CD8-positive, alpha-beta memory T cell (primary cell): Measurements from ENCODE around the gene SEMA4D. TPM values are rescaled to one million over a fixed set of nuclear protein-coding genes. Genes with fewer than 3 reads are reported as not detected.
A peak's percentile ranks its signal among the peaks of the same experiment; 100 is the strongest.

Experiments
- CTCF ChIA-PET: fragments of 350-600 bp; sonication (Branson Sonifier 250); formaldehyde crosslinking; loops from one replicate; lab custom pipeline; 2021; ENCODE audit warnings: antibody characterized with exemption; lab: Charles Lee
- POLR2A ChIA-PET: fragments of 350-600 bp; sonication (Branson Sonifier 250); formaldehyde crosslinking; loops from one replicate; lab custom pipeline; 2021; ENCODE audit warnings: antibody characterized with exemption; lab: Charles Lee
- DNase-seq, 5 donors: peaks; one replicate each; pipeline versions ENCODE4 v3.0.0 to v3.0.0-alpha.2; 2020 to 2022; ENCODE audit warnings: mixed read lengths in 1 of 5
- H3K27ac ChIP-seq: one replicate; pipeline ENCODE4 v1.7.0; 2013; ENCODE audit warnings: low read depth, mild to moderate bottlenecking, low read length, moderate library complexity
- H3K27me3 ChIP-seq: 2 replicates; pipeline ENCODE4 v1.7.0; 2013; ENCODE audit warnings: low read length, mild to moderate bottlenecking; ENCODE audit not compliant: insufficient read depth, poor library complexity, severe bottlenecking
- H3K36me3 ChIP-seq: 2 replicates; pipeline ENCODE4 v1.7.0; 2013; ENCODE audit warnings: mild to moderate bottlenecking, low read length, moderate library complexity; ENCODE audit not compliant: insufficient read depth
- H3K4me1 ChIP-seq: 2 replicates; pipeline ENCODE4 v1.7.0; 2013; ENCODE audit warnings: mild to moderate bottlenecking, low read length, moderate library complexity; ENCODE audit not compliant: insufficient read depth
- H3K4me3 ChIP-seq: 2 replicates; pipeline ENCODE4 v1.7.0; 2013; ENCODE audit warnings: mild to moderate bottlenecking, low read length
- H3K9me3 ChIP-seq: 2 replicates; pipeline ENCODE4 v1.7.0; 2013; ENCODE audit warnings: mild to moderate bottlenecking, low read length
- H3K27ac Mint-ChIP-seq, 8 donors: one replicate each; pipeline ENCODE4 v1.8.0; 2020 to 2021; ENCODE audit warnings: mixed read lengths in 8 of 8, mild to moderate bottlenecking in 6 of 8, inconsistent platforms in 3 of 8, moderate library complexity in 3 of 8
- H3K27me3 Mint-ChIP-seq, 2 donors: one replicate each; pipeline ENCODE4 v1.8.0; 2020 to 2021; ENCODE audit warnings: mixed read lengths in 2 of 2, mild to moderate bottlenecking in 1 of 2, moderate library complexity in 1 of 2
- H3K36me3 Mint-ChIP-seq, 3 donors: one replicate each; pipeline ENCODE4 v1.8.0; 2020 to 2021; ENCODE audit warnings: mixed read lengths in 3 of 3, inconsistent platforms in 1 of 3, mild to moderate bottlenecking in 1 of 3
- H3K4me1 Mint-ChIP-seq, 3 donors: one replicate each; pipeline ENCODE4 v1.8.0; 2020 to 2021; ENCODE audit warnings: mixed read lengths in 3 of 3, inconsistent platforms in 1 of 3, mild to moderate bottlenecking in 1 of 3
- H3K4me3 Mint-ChIP-seq, 7 donors: one replicate each; pipeline ENCODE4 v1.8.0; 2020 to 2021; ENCODE audit warnings: mixed read lengths in 7 of 7, mild to moderate bottlenecking in 6 of 7, moderate library complexity in 4 of 7, inconsistent platforms in 2 of 7
- H3K9me3 Mint-ChIP-seq, 5 donors: one replicate each; pipeline ENCODE4 v1.8.0; 2020 to 2022; ENCODE audit warnings: mixed read lengths in 5 of 5, mild to moderate bottlenecking in 3 of 5, moderate library complexity in 2 of 5, inconsistent platforms in 1 of 5
- polyA plus RNA-seq: library from polyadenylated mRNA; unstranded; fragments of 300-500 nt; fragmentation: Illumina TruSeq; gene quantifications from one replicate; pipeline ENCODE4 v1.2.3, GENCODE V29; 2021
- total RNA-seq, 2 experiments: library from RNA; stranded (reverse); gene quantifications; one replicate each; pipeline ENCODE4 v1.2.3, GENCODE V29; 2021

SEMA4D gene
- total and polyA plus RNA-seq, 3 experiments from 2014 or later, result 227 to 243 (median 238) TPM

- Mint-ChIP-seq H3K27ac (peak overlapping the region in 3 of 8 donors; percentile 34 to 41 (median 39)), H3K9me3 (no peaks in the 10 kb centered on the region), H3K4me3 (no peak overlapping the region), H3K27me3 (peaks cover 0 to 3% of the 10 kb centered on the region in 2 donors), H3K36me3 (peaks cover 3 to 99% (median 24%) of the 10 kb centered on the region in 3 donors), H3K4me1 (peaks cover 2 to 9% (median 8%) of the 10 kb centered on the region in 3 donors)
- DNase-seq, result no peak
- Histone ChIP-seq H3K4me1 (no peaks in the 10 kb centered on the region), H3K4me3 (no peak overlapping the region), H3K9me3 (no peaks in the 10 kb centered on the region), H3K27ac (no peak overlapping the region), H3K27me3 (no peaks in the 10 kb centered on the region), H3K36me3 (peaks cover 97% of the 10 kb centered on the region)
- ChIA-PET POLR2A (no interaction called here), CTCF (interaction anchor here (1.0 to 3.8 kb wide), 3 partner anchors 64 to 189 kb away, joined by 3 to 13 read pairs (median 3); no protein-coding TSS in a partner anchor)
Observed at GRCh38 chr9:89388084-89388867, 109.6 kb downstream of the SEMA4D start.

DNA sequence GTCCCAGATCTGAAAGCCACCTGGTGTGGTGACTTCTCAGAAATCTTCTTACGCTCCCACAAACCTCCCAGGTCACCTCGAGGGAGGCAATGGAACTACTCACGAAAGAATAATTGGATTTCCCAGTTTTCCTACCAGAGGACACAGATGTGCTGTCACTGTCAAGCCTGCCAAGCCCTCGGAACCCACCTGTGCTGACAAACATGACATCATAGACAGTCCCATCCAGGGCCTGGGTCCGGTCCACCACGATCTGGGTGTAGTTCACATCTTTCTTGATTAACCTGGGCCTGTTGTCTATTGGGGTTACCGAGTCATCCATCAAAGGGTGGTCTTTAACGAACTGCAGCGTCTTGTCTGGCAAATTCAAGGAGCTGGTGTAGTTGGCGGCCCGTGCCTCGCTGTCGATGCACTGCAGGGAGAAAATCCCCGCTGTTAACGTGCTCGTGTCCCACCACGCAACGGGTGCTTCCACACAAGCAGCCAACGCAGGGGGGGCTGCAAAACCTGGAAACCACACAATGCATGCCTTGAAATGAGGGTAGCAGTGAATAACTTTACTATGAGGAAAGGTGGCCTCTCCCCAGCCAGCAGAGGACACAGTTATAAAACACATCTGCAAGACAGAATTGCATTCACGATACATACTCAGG lies 110.6 kb downstream of the SEMA4D start:
- H3K27ac ChIP-seq, result no peak overlapping the region
- peaks cover 0 to 4% of the 10 kb centered on the region in 2 donors for H3K27me3 Mint-ChIP-seq
- H3K4me1 ChIP-seq, result no peaks in the 10 kb centered on the region
- ChIA-PET POLR2A (no interaction called here), CTCF (interaction anchor here (1.0 to 3.8 kb wide), 3 partner anchors 63 to 190 kb away, joined by 3 to 13 read pairs (median 3); no protein-coding TSS in a partner anchor)
- no peak overlapping the region for H3K4me3 ChIP-seq
- H3K27me3 ChIP-seq, result no peaks in the 10 kb centered on the region
- no peak for DNase-seq
- H3K36me3 Mint-ChIP-seq, result peaks cover 3 to 98% (median 26%) of the 10 kb centered on the region in 3 donors
- H3K9me3 ChIP-seq, result no peaks in the 10 kb centered on the region
- H3K4me3 Mint-ChIP-seq, result no peak overlapping the region
- no peaks in the 10 kb centered on the region for H3K9me3 Mint-ChIP-seq
- H3K36me3 ChIP-seq, result peaks cover 93% of the 10 kb centered on the region
- peaks cover 4 to 13% (median 12%) of the 10 kb centered on the region in 3 donors for H3K4me1 Mint-ChIP-seq
- H3K27ac Mint-ChIP-seq, result peak overlapping the region in 3 of 8 donors; percentile 17 to 39 (median 34)

GRCh38 chr9:89386797-89387196 lies 111.1 kb downstream of the SEMA4D start:
- Mint-ChIP-seq H3K4me1 (peaks cover 5 to 13% (median 12%) of the 10 kb centered on the region in 3 donors), H3K9me3 (no peaks in the 10 kb centered on the region), H3K36me3 (peaks cover 3 to 98% (median 26%) of the 10 kb centered on the region in 3 donors), H3K4me3 (no peak overlapping the region), H3K27ac (peak overlapping the region in 2 of 8 donors; percentile 39 to 77), H3K27me3 (peaks cover 0 to 5% of the 10 kb centered on the region in 2 donors)
- Histone ChIP-seq H3K27me3 (no peaks in the 10 kb centered on the region), H3K4me1 (no peaks in the 10 kb centered on the region), H3K36me3 (peaks cover 91% of the 10 kb centered on the region), H3K4me3 (no peak overlapping the region), H3K27ac (no peak overlapping the region), H3K9me3 (no peaks in the 10 kb centered on the region)
- no peak for DNase-seq
- ChIA-PET POLR2A (no interaction called here), CTCF (no interaction called here)

DNA sequence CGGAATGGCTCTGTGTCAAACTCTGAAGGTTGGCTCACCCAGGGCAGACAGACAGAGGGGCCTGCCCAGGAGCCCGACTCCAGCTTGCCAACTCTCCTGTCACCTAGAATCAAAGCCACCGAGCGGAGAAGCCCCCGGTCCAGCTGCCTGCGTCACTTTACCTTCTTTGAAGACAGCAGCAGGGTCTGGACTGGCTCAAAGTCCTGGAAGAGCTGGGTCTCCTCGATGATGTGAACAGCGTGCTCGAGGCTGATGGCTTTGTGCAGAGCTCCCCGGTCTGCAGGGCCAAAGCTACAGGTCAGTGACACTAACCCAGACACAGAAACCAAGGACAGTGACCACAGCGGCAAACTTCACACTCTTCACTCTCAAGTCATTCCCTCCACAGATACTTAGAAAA lies 111.7 kb downstream of the SEMA4D start:
- no peak for DNase-seq
- Histone ChIP-seq H3K27ac (no peak overlapping the region), H3K4me1 (no peaks in the 10 kb centered on the region), H3K36me3 (peaks cover 91% of the 10 kb centered on the region), H3K9me3 (no peaks in the 10 kb centered on the region), H3K4me3 (no peak overlapping the region), H3K27me3 (no peaks in the 10 kb centered on the region)
- Mint-ChIP-seq H3K27ac (peak overlapping the region in 4 of 8 donors; percentile 29 to 84 (median 71)), H3K4me3 (no peak overlapping the region), H3K9me3 (no peaks in the 10 kb centered on the region), H3K4me1 (peaks cover 5 to 17% (median 12%) of the 10 kb centered on the region in 3 donors), H3K27me3 (peaks cover 0 to 5% of the 10 kb centered on the region in 2 donors), H3K36me3 (peaks cover 3 to 98% (median 27%) of the 10 kb centered on the region in 3 donors)
- ChIA-PET POLR2A (no interaction called here), CTCF (interaction anchor here (1.1 kb wide), 1 partner anchor 212 kb away, joined by 3 read pairs; no protein-coding TSS in a partner anchor)

- no peak for DNase-seq
- no peaks in the 10 kb centered on the region for H3K9me3 Mint-ChIP-seq
- no peak overlapping the region for H3K4me3 ChIP-seq
- peaks cover 5 to 21% (median 12%) of the 10 kb centered on the region in 3 donors for H3K4me1 Mint-ChIP-seq
- peaks cover 0 to 98% (median 20%) of the 10 kb centered on the region in 3 donors for H3K36me3 Mint-ChIP-seq
- H3K9me3 ChIP-seq, result no peaks in the 10 kb centered on the region
- ChIA-PET CTCF (no interaction called here), POLR2A (no interaction called here)
- H3K36me3 ChIP-seq, result peaks cover 88% of the 10 kb centered on the region
- H3K27me3 ChIP-seq, result no peaks in the 10 kb centered on the region
- peaks cover 3% of the 10 kb centered on the region for H3K4me1 ChIP-seq
- no peak overlapping the region for H3K27ac ChIP-seq
- H3K4me3 Mint-ChIP-seq, result no peak overlapping the region
- H3K27me3 Mint-ChIP-seq, result peaks cover 0 to 5% of the 10 kb centered on the region in 2 donors
- peak overlapping the region in 3 of 8 donors; percentile 52 to 70 (median 61) for H3K27ac Mint-ChIP-seq
Observed at GRCh38 chr9:89384783-89385182, 113.1 kb downstream of the SEMA4D start.

DNA sequence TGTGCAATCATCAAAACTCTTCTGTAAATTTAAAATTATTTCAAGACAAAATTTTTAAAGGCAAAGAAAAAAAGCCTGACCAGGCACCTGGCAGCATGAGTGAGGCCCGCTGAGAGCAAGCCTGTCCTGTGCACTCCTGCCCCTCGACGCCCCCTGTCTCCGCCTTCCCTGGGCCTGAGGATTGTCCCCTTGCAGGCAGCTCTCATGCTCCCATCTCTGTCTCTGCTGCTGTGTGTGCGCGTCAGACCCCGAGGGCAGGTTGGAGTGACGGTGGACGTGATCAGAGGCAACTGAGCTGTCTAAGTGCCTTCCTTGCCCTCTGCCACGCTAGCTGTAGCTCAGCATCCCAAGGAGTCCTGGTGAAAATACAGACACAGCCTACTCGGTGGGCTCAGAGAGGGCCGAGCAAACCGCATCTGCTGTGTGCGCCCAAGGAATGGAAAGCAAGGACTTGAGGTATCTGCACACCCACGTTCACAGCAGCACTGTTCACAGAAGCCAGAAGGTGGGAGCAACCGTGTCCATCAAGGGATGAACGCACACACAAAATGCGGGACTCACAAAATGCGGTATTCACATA lies 114.1 kb downstream of the SEMA4D start:
- Histone ChIP-seq H3K27ac (no peak overlapping the region), H3K27me3 (no peaks in the 10 kb centered on the region), H3K36me3 (peaks cover 84% of the 10 kb centered on the region), H3K9me3 (no peaks in the 10 kb centered on the region), H3K4me3 (no peak overlapping the region), H3K4me1 (peaks cover 6% of the 10 kb centered on the region)
- Mint-ChIP-seq H3K9me3 (no peaks in the 10 kb centered on the region), H3K36me3 (peaks cover 0 to 98% (median 16%) of the 10 kb centered on the region in 3 donors), H3K4me1 (peaks cover 5 to 27% (median 17%) of the 10 kb centered on the region in 3 donors), H3K27me3 (peaks cover 0 to 6% of the 10 kb centered on the region in 2 donors), H3K4me3 (no peak overlapping the region), H3K27ac (peak overlapping the region in 4 of 8 donors; percentile 19 to 83 (median 47))
- POLR2A ChIA-PET, result no interaction called here
- DNase-seq, result no peak
- CTCF ChIA-PET, result no interaction called here

- no peak overlapping the region for H3K4me3 ChIP-seq
- no peaks in the 10 kb centered on the region for H3K9me3 ChIP-seq
- CTCF ChIA-PET, result interaction anchor here (1.1 kb wide), 1 partner anchor 165 kb away, joined by 3 read pairs; no protein-coding TSS in a partner anchor
- H3K4me3 Mint-ChIP-seq, result peak overlapping the region in 1 of 7 donors; percentile 71
- no peak overlapping the region for H3K27ac ChIP-seq
- peaks cover 84% of the 10 kb centered on the region for H3K36me3 ChIP-seq
- no peak for DNase-seq
- H3K27ac Mint-ChIP-seq, result peak overlapping the region in 5 of 8 donors; percentile 25 to 79 (median 60)
- H3K9me3 Mint-ChIP-seq, result no peaks in the 10 kb centered on the region
- peaks cover 6% of the 10 kb centered on the region for H3K4me1 ChIP-seq
- H3K4me1 Mint-ChIP-seq, result peaks cover 5 to 31% (median 17%) of the 10 kb centered on the region in 3 donors
- peaks cover 0 to 98% (median 19%) of the 10 kb centered on the region in 3 donors for H3K36me3 Mint-ChIP-seq
- POLR2A ChIA-PET, result no interaction called here
- H3K27me3 ChIP-seq, result no peaks in the 10 kb centered on the region
- peaks cover 0 to 7% of the 10 kb centered on the region in 2 donors for H3K27me3 Mint-ChIP-seq
Observed at GRCh38 chr9:89383030-89383720, 114.7 kb downstream of the SEMA4D start.
